Suppressor macrophage treated with lipopolysaccharide for 4 hours (primary cell): Measurements from ENCODE around the gene DDX23.
A peak's percentile ranks its signal among the peaks of the same experiment; 100 is the strongest.
"Not testable (repeated sequence)": the region's sequence is repeated elsewhere in the genome, so short reads cannot be mapped to it uniquely, and the experiment has no call there.

Source experiments
- DNase-seq: peaks from one replicate; pipeline ENCODE4 v3.0.0-alpha.2; 2020

The DDX23 gene

DNA sequence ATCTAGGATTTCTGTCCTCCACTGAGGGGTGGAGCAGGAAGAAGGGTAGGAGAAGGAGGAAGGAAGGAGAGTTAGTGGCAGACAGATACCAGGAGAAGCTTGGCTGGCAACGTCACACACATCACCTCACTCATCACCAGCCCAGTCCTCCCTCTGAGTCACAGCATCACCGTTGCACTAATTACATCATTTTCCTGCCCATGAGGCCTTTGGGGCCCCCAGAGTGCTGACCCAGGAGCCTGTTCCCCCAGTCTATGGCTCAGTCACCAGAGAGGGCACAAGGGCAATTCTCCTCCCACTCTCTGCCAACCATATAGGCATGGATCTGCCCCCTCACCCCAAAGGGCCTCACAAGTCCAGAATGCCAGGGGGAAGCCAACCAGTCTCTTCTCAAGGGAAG is 9.1 kb upstream of the DDX23 start:
- DNase-seq: no peak

DNA sequence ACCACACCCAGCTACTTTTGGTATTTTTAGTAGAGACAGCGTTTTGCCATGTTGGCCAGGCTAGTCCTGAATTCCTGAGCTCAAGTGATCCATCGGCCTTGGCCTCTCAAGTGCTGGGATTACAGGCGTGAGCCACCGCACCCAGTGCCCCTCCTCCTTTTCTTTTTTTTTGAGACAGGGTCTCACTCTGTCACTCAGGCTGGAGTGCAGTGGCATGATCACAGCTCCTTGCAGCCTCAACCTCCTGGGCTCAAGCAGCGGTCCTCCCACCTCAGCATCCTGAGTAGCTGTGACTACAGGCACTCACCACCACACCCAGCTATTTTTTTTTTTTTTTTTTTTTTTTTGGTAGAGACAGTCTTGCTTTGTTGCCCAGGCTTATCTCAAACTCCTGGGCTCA is 8.3 kb upstream of the DDX23 start:
- not testable (repeated sequence) for DNase-seq

DNA sequence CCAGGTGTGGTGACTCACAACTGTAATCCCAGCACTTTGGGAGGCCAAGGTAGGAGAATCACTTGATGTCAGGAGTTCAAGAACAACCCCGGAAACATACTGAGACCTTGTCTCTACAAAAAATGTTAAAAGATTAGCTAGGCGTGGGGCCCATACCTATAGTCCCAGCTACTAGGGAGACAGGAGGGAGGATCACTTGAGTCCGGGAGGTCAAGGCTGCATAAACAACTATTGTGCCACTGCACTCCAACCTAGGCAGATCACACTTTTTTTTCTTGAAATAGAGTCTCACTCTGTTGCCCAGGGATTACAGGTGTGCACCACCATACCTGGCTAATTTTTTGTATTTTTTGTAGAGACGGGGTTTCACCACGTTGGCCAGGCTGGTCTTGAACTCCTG is 7.6 kb upstream of the DDX23 start:
- no peak for DNase-seq

DNA sequence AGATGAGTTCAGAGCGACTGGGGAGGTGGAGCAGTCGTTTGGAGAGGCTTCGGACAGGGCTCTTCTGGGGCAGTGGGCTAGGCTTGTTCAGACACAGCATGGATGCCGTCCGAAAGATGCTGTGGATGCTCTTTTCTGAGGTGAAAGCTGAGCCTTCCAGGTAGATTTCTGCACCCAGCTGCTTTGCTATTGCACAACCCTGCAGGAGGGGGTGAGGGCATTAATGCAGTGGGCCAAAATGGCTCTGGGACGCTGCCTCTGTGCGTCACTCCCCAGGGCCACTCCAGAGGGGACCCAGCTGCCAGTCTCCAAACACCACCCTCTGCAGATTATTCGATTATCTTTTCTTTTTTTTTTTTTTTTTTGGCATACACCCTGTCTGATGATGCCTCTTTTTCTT is 6.1 kb upstream of the DDX23 start:
- DNase-seq: no peak

DNA sequence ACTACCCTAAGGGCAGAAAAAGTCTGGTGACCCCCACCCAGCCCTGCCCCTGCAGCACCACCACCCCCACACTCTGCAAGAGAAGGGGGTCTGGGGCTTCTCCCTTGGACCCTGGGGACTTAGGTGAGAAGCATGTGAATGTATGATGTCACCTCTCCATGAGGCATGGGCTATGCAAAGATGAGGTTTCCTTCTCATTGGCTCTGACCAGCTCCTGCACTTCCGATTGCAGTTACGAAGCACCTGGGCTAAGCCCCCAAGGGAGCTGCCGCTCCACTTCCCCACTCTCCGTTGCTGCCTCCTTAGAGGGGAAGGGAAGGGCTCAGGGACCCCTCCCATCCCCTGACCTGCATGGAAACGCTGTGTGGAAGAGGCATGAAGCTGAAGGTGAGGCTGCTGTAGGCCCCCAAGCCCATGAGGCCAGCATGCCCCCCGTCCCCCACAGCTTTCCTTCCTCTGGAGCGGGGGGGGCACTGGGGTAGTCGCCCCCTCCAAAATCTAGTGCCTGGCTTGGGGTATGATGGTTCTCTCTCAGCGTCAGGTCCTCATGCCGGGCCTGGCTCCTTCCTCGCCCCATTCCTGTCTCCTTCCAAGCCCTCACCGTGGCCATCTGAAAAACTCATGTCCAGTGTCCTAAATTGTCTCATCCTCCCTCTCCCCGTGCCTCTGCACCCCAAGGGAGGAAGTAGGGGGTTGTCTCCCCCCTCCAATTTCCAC is 5.5 kb upstream of the DDX23 start:
- no peak for DNase-seq

DNA sequence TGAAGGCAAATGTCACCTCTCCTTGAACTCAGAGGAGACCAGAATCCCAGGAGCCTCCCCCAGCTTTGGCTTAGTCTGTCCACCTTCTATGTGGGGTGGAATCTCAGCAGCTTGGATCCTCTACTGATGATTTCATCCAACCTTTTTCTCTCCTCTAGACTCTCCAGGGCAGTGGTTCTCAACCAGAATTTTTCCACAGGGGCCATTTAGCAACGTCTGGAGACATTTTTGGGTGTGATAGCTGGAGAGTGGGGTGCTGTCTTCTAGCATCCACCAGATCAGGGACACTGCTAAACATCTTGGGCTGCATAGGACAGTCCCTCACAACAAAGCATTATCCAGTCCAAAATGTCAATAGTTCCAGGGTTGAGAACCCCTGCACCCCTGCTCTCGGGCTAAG is 4.4 kb upstream of the DDX23 start:
- no peak for DNase-seq

DNA sequence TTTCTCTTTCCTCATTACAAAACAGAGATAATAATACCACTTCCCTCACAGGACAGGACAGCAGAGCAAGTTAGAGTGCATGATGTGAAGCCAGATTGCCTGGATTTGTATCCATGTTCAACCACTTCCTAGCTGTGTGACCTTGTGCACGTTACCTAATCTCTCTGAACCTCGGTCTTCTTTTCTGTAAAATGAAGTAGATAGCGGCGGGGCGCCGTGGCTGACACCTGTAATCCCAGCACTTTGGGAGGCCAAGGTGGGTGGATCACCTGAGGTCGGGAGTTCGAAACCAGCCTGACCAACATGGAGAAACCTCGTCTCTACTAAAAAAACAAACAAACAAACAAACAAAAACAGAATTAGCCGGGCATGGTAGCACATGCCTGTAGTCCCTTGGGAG is 3.0 kb upstream of the DDX23 start:
- not testable (repeated sequence) for DNase-seq

DNA sequence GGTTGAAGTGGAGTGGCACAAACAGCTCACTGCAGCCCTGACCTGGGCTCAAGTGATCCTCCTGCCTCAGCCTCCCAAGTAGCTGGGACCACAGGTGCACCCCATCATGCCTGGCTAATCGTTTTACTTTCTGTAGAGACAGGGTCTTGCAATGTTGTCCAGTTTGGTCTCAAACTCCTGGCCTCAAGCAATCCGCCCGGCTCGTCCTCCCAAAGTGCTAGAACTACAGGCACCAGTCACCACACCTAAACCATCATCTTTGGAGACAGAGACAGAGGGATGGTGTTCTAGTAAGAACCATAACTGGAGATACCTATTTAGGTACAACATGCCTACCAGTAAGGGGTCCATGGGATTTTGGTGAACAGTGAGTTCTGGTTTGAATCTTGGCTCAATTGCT is 2.5 kb upstream of the DDX23 start:
- no peak for DNase-seq

DNA sequence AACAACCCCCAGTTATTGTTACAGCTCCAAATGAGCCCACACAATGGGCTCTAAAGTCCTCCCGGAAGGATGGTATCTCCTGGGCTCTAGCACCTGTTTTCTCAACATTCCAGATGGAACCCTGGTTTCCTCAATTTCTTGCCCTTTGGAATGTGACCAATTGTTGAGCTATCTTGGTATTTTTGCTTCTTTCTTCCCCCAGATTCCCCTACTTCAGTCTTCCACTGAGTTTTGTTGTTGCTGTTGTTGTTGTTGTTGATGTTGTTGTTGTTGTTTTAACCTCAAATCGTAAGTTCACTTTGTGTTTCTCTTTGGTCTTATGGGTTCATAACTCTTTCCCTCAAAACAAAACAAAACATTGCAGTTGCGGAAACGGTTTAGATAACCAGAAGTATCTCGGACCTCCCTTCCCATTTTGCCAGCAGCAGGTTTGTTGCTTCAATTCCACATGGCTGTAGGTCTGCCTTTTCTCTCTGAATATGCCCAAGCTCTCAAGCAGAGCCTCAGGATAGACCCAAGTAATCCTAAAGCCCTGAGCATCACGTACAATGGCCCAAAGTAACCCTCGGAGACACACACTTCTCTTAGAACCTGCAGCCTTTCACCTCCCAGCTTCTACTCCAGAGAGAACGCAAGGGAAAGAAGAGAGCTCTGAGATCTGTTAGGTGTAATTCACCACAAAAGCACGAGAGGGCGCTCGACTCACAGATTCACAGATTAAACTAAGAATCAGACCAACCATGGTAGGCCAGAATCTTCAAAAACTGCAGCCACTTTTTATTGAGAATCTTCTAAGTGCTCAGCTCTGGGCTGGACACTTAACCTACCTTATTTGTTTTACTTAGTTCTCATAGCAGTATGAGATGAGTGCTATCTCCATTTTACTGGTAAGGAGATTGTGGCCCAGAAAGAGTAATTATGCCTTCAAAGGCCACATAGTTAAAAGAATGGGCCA is 1.0 kb upstream of the DDX23 start:
- peak; percentile 93 for DNase-seq

DNA sequence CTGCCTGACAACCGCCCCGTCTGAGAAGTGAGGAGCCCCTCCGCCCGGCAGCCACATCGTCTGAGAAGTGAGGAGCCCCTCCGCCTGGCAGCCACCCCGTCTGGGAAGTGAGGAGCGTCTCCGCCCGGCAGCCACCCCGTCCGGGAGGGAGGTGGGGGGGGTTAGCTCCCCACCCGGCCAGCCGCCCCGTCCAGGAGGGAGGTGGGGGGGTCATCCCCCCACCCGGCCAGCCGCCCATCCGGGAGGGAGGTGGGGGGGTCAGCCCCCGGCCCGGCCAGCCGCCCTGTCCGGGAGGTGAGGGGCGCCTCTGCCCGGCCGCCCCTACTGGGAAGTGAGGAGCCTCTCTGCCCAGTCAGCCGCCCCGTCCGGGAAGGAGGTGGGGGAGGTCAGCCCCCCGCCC is 9.9 kb downstream of the DDX23 start:
- DNase-seq: not testable (repeated sequence)

DNA sequence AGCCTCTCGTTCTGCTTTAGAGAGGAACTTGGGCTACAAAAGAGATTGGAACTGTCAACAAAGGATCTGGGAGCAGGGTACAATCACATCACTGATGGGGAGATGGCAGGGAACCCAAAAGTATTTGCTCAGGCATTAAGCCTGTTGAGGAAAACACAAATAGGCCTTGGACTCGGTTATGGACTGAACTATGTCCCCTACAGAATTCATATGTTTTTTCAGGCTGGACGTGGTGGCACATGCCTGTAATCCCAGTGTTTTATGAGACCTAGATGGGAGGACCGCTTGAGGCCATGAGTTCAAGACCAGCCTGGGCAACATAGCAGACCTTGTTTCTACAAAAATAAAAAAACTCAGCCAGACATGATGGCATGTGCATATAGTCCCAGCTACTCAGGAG is 13.9 kb downstream of the DDX23 start:
- no peak for DNase-seq

DNA sequence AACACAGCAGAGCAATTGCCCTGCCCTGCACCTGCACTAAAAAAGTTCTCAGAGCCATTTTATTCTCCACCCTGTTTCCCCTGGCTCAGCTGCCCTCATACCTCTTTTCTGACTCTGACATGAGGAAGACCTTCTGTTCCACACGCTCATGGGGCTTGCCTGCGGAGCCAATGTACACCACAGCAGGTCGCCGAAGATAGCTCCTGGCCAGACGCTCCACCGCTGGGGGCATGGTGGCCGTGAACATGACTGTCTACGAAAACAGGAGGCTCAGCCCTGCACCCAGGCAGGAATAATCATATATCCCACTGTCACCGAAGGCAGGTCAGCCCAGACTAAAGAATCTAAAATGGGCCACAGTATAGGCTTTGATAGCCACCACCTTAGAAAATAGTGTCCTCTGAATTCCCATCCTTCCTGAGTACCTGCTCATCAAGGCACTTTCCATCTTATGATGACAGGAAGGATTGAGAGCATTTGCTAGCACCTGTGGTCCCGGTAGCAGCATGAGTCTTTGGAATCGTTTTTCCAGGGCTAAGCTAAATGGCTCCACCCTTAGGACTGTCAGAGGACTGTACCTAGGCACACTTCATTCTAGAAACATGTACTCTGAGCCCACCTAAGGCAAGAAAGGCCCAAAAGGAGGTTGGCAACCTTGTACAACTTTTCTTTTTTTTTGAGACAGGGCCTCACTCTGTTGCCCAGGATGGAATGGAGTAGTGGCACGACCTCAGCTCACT is 19.5 kb downstream of the DDX23 start:
- no peak for DNase-seq

DNA sequence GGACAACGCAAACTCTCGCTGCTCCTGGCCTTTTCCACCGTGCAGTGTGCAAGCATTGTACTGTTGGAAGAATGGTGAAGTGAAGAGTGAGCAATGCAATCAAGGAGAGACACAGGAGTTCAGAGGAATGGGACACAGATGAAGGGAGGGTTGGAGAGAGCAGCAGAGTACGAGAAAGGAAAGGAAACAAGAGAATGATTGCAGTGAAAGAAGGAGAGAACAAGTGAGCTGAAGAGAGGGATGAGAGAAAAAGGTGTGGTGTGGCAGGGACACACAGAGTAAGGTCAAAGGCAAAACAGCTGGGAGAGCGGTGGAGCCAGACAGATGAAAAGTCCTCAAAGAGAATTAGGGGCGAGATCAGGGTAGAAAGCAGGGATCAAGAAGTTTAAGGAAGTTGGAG is 20.7 kb downstream of the DDX23 start:
- DNase-seq: no peak

DNA sequence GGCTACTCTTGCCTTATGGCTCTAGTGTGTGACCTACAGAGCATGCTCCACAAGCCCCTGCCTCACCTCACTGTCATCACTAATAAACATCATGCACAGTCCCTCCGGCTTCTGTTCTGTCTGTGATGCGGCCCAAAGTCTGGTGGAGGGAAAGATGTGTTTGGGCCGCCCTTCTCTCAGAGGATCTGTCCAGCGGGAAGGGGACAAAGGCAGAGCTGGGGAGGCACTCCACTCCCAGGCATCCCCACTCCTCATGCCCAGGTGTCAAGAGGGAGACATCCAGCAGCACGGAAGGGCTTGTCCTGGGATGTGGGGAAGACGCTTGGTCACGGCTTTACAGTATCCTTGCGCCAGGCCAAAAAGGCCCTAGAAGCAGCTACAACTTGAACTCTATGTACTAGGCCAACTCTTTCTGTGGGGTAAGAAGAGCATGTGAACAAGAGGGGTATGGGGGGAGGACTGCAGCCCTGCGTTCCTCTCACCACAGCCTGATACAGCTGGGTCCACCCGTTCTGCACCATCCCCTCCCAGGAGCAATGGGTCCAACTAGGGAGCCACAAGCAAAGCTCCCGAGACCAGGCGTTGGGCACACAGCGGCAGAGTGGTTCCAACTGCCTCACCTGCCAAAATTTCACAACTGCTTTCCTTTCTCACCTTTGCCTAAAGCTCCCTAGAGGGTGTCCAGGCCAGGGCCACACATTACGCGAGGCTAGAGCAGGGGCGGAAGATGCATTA is 23.0 kb downstream of the DDX23 start:
- no peak for DNase-seq

DNA sequence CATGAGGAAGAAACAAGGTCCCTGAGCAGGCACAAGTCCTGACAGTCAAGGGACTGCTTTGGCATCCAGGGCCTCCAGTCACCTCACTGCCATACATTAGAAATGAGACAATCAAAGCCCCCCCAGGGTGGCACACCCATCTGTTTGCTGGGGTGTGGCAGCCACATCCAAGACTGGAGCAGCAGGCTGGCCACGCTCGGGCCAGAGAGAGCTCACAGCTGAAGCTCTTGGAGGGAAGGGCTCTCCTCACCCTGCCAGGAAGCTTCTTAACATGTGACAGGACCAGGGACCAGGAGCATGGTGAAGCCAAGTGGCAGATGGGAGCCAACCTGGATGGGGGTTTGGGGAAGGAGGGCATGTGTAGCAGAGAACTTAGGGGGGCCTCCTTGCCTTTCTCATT is 23.7 kb downstream of the DDX23 start:
- DNase-seq: no peak

DNA sequence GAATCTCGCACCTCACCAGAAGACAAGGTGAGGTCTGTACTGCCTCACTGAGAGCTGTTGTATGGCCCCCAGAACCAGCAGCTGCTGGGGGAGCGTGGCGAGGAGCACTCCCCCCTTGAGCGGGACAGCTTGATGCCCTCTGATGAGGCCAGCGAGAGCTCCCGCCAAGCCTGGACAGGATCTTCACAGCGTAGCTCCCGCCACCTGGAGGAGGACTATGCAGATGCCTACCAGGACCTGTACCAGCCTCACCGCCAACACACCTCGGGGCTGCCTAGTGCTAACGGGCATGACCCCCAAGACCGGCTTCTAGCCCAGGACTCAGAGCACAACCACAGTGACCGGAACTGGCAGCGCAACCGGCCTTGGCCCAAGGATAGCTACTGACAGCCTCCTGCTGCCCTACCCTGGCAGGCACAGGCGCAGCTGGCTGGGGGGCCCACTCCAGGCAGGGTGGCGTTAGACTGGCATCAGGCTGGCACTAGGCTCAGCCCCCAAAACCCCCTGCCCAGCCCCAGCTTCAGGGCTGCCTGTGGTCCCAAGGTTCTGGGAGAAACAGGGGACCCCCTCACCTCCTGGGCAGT is 24.4 kb downstream of the DDX23 start:
- DNase-seq: no peak

DNA sequence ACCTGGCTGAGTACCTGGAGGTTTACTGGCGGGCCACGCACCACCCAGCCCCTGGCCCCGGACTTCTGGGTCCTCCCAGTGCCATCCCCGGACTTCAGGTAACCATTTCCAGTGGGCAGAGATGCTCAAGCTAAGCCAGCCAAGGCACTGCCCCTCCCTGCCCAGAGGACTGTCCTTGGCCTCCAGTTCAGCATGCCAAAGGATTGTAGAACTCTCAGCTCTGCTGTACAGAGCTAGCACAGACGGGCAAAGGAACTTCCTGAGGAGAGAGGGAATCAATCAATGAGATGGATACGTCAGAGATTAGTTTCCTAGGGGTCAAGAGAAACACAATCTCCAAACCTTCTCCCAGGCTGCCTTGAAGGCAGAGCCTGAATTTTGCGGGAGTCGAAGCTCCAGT is 24.9 kb downstream of the DDX23 start:
- no peak for DNase-seq

DNA sequence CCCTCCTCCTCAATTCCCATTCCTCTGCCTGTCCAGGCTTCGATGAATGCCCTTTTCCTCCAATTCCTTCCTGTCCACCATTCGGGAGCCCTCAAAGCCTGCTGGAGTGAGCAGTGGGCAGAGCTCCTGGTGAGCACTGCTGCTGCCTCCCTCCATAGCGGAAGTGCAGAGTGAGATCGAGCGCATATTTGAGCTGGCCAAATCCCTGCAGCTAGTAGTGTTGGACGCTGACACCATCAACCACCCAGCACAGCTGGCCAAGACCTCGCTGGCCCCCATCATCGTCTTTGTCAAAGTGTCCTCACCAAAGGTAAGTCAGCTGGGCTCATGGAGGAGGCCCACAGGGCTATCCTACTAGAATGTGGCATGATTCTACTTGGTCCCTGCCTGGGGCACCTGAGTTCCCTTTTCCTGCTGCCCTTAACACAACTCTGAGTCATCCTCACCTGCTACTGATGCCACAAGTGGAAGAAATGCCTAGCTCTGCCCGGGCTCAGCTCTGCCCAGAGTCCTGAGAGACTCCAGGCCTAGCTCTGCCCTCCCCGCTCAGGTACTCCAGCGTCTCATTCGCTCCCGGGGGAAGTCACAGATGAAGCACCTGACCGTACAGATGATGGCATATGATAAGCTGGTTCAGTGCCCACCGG is 25.6 kb downstream of the DDX23 start:
- no peak for DNase-seq

DNA sequence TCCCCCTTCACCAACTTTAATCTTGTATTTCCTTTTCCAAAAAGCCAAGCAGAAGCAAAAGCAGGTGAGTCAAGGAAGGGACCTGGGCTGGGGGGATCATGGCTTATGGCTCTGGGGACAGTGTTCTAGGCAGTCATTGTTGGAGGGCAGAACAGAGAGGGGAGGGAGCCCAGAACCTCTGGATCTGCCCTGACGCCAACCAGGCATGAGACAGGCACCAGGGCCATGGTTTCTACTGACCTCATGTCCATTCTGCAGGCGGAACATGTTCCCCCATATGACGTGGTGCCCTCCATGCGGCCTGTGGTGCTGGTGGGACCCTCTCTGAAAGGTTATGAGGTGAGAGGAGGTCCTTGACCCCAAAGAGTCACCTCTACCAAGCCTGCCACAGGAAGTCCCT is 27.1 kb downstream of the DDX23 start:
- no peak for DNase-seq

DNA sequence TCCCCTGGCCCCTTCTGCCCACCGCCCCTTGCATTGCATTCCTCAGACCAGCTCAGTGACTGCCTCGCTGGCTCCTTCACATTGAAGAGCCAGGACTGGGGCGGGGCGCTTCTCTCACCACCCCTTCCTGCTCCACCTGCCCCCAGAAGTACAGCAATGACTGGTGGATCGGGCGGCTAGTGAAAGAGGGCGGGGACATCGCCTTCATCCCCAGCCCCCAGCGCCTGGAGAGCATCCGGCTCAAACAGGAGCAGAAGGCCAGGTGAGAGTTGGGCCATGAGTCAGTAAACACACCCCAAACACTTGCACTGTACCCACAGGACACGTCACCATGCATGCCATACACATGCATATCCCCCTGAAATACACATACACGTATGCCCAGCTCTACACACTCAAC is 27.9 kb downstream of the DDX23 start:
- no peak for DNase-seq

DNA sequence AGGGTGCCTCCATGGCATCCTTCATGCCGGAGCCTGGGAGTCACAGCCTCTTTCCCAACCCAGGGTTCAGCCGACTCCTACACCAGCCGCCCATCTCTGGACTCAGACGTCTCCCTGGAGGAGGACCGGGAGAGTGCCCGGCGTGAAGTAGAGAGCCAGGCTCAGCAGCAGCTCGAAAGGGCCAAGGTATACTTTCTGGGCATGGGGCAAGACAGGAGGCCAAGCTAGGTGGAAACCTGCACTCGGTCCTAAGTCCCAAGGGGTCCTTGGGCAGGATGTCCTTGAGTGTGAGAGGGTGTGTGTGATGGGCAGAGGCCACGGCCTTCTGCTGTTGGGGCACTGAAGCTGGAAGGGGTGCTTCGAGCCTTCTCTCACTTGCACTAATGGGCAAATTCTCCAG is 28.7 kb downstream of the DDX23 start:
- DNase-seq: no peak

DNA sequence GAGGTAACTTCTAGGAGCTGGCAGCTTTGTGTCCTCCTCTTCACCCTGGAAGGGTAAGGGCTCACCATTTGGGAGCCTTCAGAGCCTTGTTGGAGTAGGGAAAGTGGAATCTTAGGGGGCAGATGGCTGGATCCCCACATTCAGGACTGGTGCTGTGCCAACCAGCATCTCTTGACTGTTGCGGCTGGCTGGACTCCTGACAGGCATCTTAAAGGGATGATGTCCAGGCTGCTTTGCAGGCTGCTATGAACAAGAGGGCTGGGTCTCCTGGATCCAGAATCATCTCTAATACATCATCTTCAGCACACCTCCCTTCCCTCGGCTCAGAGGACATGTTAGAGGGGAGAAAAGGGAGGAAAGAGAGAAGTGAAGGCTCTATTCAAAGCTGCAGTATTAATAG is 29.3 kb downstream of the DDX23 start:
- DNase-seq: no peak
